T-cell (primary cell): Measurements from ENCODE around the gene EMC7. TPM values are rescaled to one million over a fixed set of nuclear protein-coding genes. Genes with fewer than 3 reads are reported as not detected.

Experiments used
- ATAC-seq, 4 experiments: fragments of 200-7000 bp in 3 of 4; fragments of 150-1000 bp in 1 of 4; cut with Tn5 transposase; replicated peaks in 1 of 4; 1 replicate in 3 of 4; 2 replicates in 1 of 4; pipeline ENCODE4 v1.10.0; 2021; ENCODE audit warnings: moderate library complexity in 3 of 4, mild to moderate bottlenecking in 2 of 4, moderate number of reproducible peaks in 1 of 4
- CTCF ChIA-PET, 2 donors: fragments of 300-600 bp; sonication (Branson Sonifier 250); formaldehyde crosslinking; loops; one replicate each; lab custom pipeline; 2022; ENCODE audit warnings: antibody characterized with exemption in 2 of 2; lab: Charles Lee
- POLR2A ChIA-PET, 2 donors: fragments of 300-600 bp; sonication (Branson Sonifier 250); formaldehyde crosslinking; loops; one replicate each; lab custom pipeline; 2022; ENCODE audit warnings: antibody characterized with exemption in 2 of 2; lab: Charles Lee
- DNase-seq, 35 experiments: peaks; one replicate each; pipeline versions ENCODE4 v3.0.0 to v3.0.0-alpha.2; 2013 to 2023
- H3K27ac ChIP-seq: one replicate; pipeline ENCODE4 v1.5.1; 2013; ENCODE audit warnings: low read length
- H3K27me3 ChIP-seq, 2 experiments: replicated peaks in 1 of 2; 1 replicate in 1 of 2; 2 replicates in 1 of 2; pipeline versions ENCODE4 v1.6.1 to v1.7.0; 2013; ENCODE audit warnings: low read length in 1 of 2, mixed read lengths in 1 of 2; ENCODE audit not compliant: control insufficient read depth in 2 of 2, insufficient read depth in 2 of 2; ENCODE audit errors: extremely low read depth in 1 of 2
- H3K36me3 ChIP-seq, 2 donors: 1 replicate in 1 of 2; 2 replicates in 1 of 2; pipeline versions ENCODE4 v1.6.1 to v1.7.0; 2013; ENCODE audit warnings: low read length in 1 of 2; ENCODE audit not compliant: control insufficient read depth in 2 of 2, insufficient read depth in 1 of 2; ENCODE audit errors: extremely low read depth in 1 of 2
- H3K4me1 ChIP-seq, 2 experiments: 1 replicate in 1 of 2; 2 replicates in 1 of 2; pipeline versions ENCODE4 v1.6.1 to v1.7.0; 2013; ENCODE audit warnings: low read length in 2 of 2, mixed read lengths in 1 of 2; ENCODE audit not compliant: insufficient read depth in 2 of 2, control insufficient read depth in 1 of 2; ENCODE audit errors: extremely low read depth in 1 of 2
- H3K4me3 ChIP-seq, 2 donors: 1 replicate in 1 of 2; 2 replicates in 1 of 2; pipeline versions ENCODE4 v1.5.1 to v1.7.0; 2013; ENCODE audit warnings: mild to moderate bottlenecking in 2 of 2, low read length in 1 of 2, moderate library complexity in 1 of 2; ENCODE audit not compliant: control insufficient read depth in 1 of 2; ENCODE audit errors: extremely low read depth in 1 of 2
- H3K9me3 ChIP-seq: 2 replicates; pipeline ENCODE4 v1.7.0; 2013
- H3K27ac Mint-ChIP-seq, 2 donors: one replicate each; pipeline ENCODE4 v1.8.0; 2020 to 2021; ENCODE audit warnings: mild to moderate bottlenecking in 2 of 2, mixed read lengths in 2 of 2
- H3K27me3 Mint-ChIP-seq, 2 donors: one replicate each; pipeline ENCODE4 v1.8.0; 2021 to 2022; ENCODE audit warnings: mixed read lengths in 2 of 2
- H3K36me3 Mint-ChIP-seq: one replicate; pipeline ENCODE4 v1.8.0; 2021; ENCODE audit warnings: mixed read lengths
- H3K4me1 Mint-ChIP-seq, 3 donors: one replicate each; pipeline ENCODE4 v1.8.0; 2020 to 2022; ENCODE audit warnings: mixed read lengths in 3 of 3, mild to moderate bottlenecking in 1 of 3
- H3K4me3 Mint-ChIP-seq, 3 donors: one replicate each; pipeline ENCODE4 v1.8.0; 2020 to 2022; ENCODE audit warnings: mild to moderate bottlenecking in 3 of 3, mixed read lengths in 3 of 3, moderate library complexity in 3 of 3
- H3K9me3 Mint-ChIP-seq, 3 donors: one replicate each; pipeline ENCODE4 v1.8.0; 2020 to 2022; ENCODE audit warnings: mixed read lengths in 3 of 3
- WGBS: methylation state at CpG from one replicate; pipeline ENCODE4 v1.1.5; 2013; ENCODE audit warnings: missing lambda C conversion rate; ENCODE audit not compliant: insufficient coverage; 5-methylcytosine and 5-hydroxymethylcytosine counted together
- total RNA-seq, 35 experiments: library from RNA in 6 of 35; stranded (reverse) in 6 of 35; fragments of 120-200 nt in 1 of 35; gene quantifications; one replicate each; pipeline versions ENCODE4 v1.2.1 to v1.2.4 and lab custom pipeline; 2013 to 2026

The EMC7 gene
- total RNA-seq (10 to 100 TPM; 29.4 to 40.2 (median 33.0) TPM), total RNA-seq (lab: John Stamatoyannopoulos, UW) (18.2 to 52.8 (median 29.7) reads per million in 29 experiments)
- total RNA-seq (2013) = 31.2 TPM

- Histone ChIP-seq H3K4me3 (peak within 1 kb of the TSS; percentile 89 to 98), H3K36me3 (no peaks in the 10 kb centered on the region), H3K27ac (peak within 1 kb of the TSS; percentile 93), H3K9me3 (no peaks in the 10 kb centered on the region), H3K4me1 (peaks cover 19 to 20% of the 10 kb centered on the region in 2 experiments), H3K27me3 (no peaks in the 10 kb centered on the region)
- no peaks in the 10 kb centered on the region for H3K27me3 Mint-ChIP-seq
- WGBS = under 1% methylated on average over 48 of the region's 48 CpGs
- peak within 1 kb of the TSS; percentile 94 to 98 for H3K27ac Mint-ChIP-seq
- ChIA-PET CTCF (interaction anchor here (0.5 to 2.4 kb wide), 6 partner anchors 39 to 266 kb away, joined by 3 to 16 read pairs (median 5); partner anchors contain the start of genes KATNBL1 (in 1 of the 2) and LPCAT4 (in 1 of the 2)), POLR2A (interaction anchor here (0.5 to 1.7 kb wide), 8 partner anchors 16 to 241 kb away, joined by 3 to 6 read pairs (median 4); partner anchors contain the start of genes EMC4 (in 1 of the 2) and NOP10 (in 1 of the 2))
- peaks cover 0 to 11% (median 4%) of the 10 kb centered on the region in 3 donors for H3K9me3 Mint-ChIP-seq
- H3K4me3 Mint-ChIP-seq = peak within 1 kb of the TSS; percentile 99
- peaks cover 41 to 45% (median 42%) of the 10 kb centered on the region in 3 donors for H3K4me1 Mint-ChIP-seq
- H3K36me3 Mint-ChIP-seq = peaks cover 19% of the 10 kb centered on the region
- DNase-seq = peak; percentile 98 to 100 (median 99)
- peak; percentile 98 to 99 (median 99) for ATAC-seq
Observed at GRCh38 chr15:34101366-34102174, at the start of gene EMC7, which contains the start of gene PGBD4. TSS of gene EMC7 (minus strand) at chr15:34101862. CDS start at chr15:34101839, 23 bp downstream. TSS of gene PGBD4 (plus strand) at chr15:34102083. CDS start at chr15:34102532, 449 bp downstream.

- H3K9me3 Mint-ChIP-seq = no peaks in the 10 kb centered on the region
- Histone ChIP-seq H3K9me3 (no peaks in the 10 kb centered on the region), H3K36me3 (peaks cover 0 to 28% of the 10 kb centered on the region in 2 donors), H3K4me1 (no peaks in the 10 kb centered on the region), H3K27me3 (no peaks in the 10 kb centered on the region), H3K27ac (no peak overlapping the region), H3K4me3 (no peak overlapping the region)
- no peaks in the 10 kb centered on the region for H3K4me1 Mint-ChIP-seq
- no peaks in the 10 kb centered on the region for H3K27me3 Mint-ChIP-seq
- WGBS = no CpG with 5 or more reads among the region's 6 CpGs
- DNase-seq (no peak), ATAC-seq (no peak)
- POLR2A ChIA-PET = no interaction called here
- peaks cover 48% of the 10 kb centered on the region for H3K36me3 Mint-ChIP-seq
- H3K4me3 Mint-ChIP-seq = no peak overlapping the region
- CTCF ChIA-PET = no interaction called here
- H3K27ac Mint-ChIP-seq = peak overlapping the region in 1 of 2 donors; percentile 16
Observed at GRCh38 chr15:34147371-34148140, 45.9 kb upstream of the EMC7 start.

GRCh38 chr15:34133511-34133910 lies 31.8 kb upstream of the EMC7 start:
- DNase-seq (no peak), ATAC-seq (no peak)
- H3K27me3 Mint-ChIP-seq = no peaks in the 10 kb centered on the region
- peaks cover 0 to 6% (median 0%) of the 10 kb centered on the region in 3 donors for H3K9me3 Mint-ChIP-seq
- no peaks in the 10 kb centered on the region for H3K4me1 Mint-ChIP-seq
- no peak overlapping the region for H3K4me3 Mint-ChIP-seq
- peaks cover 3% of the 10 kb centered on the region for H3K36me3 Mint-ChIP-seq
- CTCF ChIA-PET = interaction anchor here in 1 of 2 donors (1.1 kb wide), 1 partner anchor 108 kb away, joined by 3 read pairs; no protein-coding TSS in a partner anchor
- H3K4me1 ChIP-seq = no peaks in the 10 kb centered on the region
- H3K9me3 ChIP-seq = no peaks in the 10 kb centered on the region
- H3K36me3 ChIP-seq = no peaks in the 10 kb centered on the region
- H3K27me3 ChIP-seq = no peaks in the 10 kb centered on the region
- POLR2A ChIA-PET = no interaction called here
- no CpG with 5 or more reads among the region's 1 CpG for WGBS
- no peak overlapping the region for H3K27ac Mint-ChIP-seq
- H3K4me3 ChIP-seq = no peak overlapping the region
- H3K27ac ChIP-seq = no peak overlapping the region

- H3K4me1 Mint-ChIP-seq = no peaks in the 10 kb centered on the region
- H3K4me1 ChIP-seq = no peaks in the 10 kb centered on the region
- no peak overlapping the region for H3K4me3 ChIP-seq
- WGBS = no CpG with 5 or more reads among the region's 1 CpG
- ChIA-PET POLR2A (no interaction called here), CTCF (interaction anchor here in 1 of 2 donors (1.1 kb wide), 1 partner anchor 109 kb away, joined by 3 read pairs; no protein-coding TSS in a partner anchor)
- DNase-seq = no peak
- H3K27ac Mint-ChIP-seq = no peak overlapping the region
- no peaks in the 10 kb centered on the region for H3K27me3 ChIP-seq
- H3K9me3 Mint-ChIP-seq = peaks cover 0 to 6% (median 0%) of the 10 kb centered on the region in 3 donors
- no peaks in the 10 kb centered on the region for H3K36me3 ChIP-seq
- H3K36me3 Mint-ChIP-seq = no peaks in the 10 kb centered on the region
- no peak for ATAC-seq
- H3K4me3 Mint-ChIP-seq = no peak overlapping the region
- no peak overlapping the region for H3K27ac ChIP-seq
- H3K27me3 Mint-ChIP-seq = no peaks in the 10 kb centered on the region
- H3K9me3 ChIP-seq = no peaks in the 10 kb centered on the region
Observed at GRCh38 chr15:34132881-34133280, 31.2 kb upstream of the EMC7 start.

GRCh38 chr15:34128898-34129297 lies 27.2 kb upstream of the EMC7 start:
- Histone ChIP-seq H3K4me1 (no peaks in the 10 kb centered on the region), H3K4me3 (no peak overlapping the region), H3K36me3 (no peaks in the 10 kb centered on the region), H3K27ac (no peak overlapping the region), H3K27me3 (no peaks in the 10 kb centered on the region), H3K9me3 (no peaks in the 10 kb centered on the region)
- H3K27ac Mint-ChIP-seq = no peak overlapping the region
- WGBS = no CpG with 5 or more reads among the region's 2 CpGs
- CTCF ChIA-PET = no interaction called here
- no peak for ATAC-seq
- H3K4me1 Mint-ChIP-seq = no peaks in the 10 kb centered on the region
- no peaks in the 10 kb centered on the region for H3K36me3 Mint-ChIP-seq
- no peak for DNase-seq
- no peak overlapping the region for H3K4me3 Mint-ChIP-seq
- H3K9me3 Mint-ChIP-seq = peaks cover 0 to 6% (median 3%) of the 10 kb centered on the region in 3 donors
- H3K27me3 Mint-ChIP-seq = no peaks in the 10 kb centered on the region
- POLR2A ChIA-PET = no interaction called here

GRCh38 chr15:34126522-34126921 lies 24.9 kb upstream of the EMC7 start:
- Histone ChIP-seq H3K27me3 (peaks cover 0 to 2% of the 10 kb centered on the region in 2 experiments), H3K27ac (no peak overlapping the region), H3K9me3 (no peaks in the 10 kb centered on the region), H3K4me1 (no peaks in the 10 kb centered on the region), H3K36me3 (no peaks in the 10 kb centered on the region), H3K4me3 (no peak overlapping the region)
- peaks cover 5 to 6% of the 10 kb centered on the region in 2 donors for H3K27me3 Mint-ChIP-seq
- H3K9me3 Mint-ChIP-seq = peaks cover 0 to 6% (median 3%) of the 10 kb centered on the region in 3 donors
- ChIA-PET CTCF (no interaction called here), POLR2A (no interaction called here)
- ATAC-seq (no peak), DNase-seq (no peak)
- H3K4me1 Mint-ChIP-seq = no peaks in the 10 kb centered on the region
- no peak overlapping the region for H3K4me3 Mint-ChIP-seq
- no peaks in the 10 kb centered on the region for H3K36me3 Mint-ChIP-seq
- no peak overlapping the region for H3K27ac Mint-ChIP-seq
